Measurements from ENCODE around the gene PER3.

PER3 gene

DNA sequence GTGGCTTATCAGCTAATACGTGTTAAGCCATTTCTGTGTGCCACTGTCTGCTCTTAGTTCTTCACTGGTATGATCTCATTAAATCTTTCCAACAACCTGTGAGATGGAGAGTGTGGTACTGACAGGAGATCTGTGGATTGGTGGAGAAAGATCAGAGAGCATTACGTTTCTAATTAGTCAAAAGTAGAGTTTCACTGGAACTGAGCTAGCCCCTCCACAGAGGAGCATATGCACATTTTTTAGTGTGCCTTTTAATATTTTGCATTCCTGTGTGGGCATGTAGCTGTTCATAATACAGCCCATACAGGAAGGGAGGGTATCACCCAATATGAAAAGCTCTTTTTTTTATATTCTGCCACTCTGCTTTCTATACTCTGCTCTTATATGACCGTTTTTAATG lies 37.2 kb downstream of the PER3 start:
- Histone ChIP-seq H3K9ac (ENCODE audit: low read depth, low read length) (no peak overlapping the region), H3K4me1 (ENCODE audit: insufficient read depth, low read length) (no peaks in the 10 kb centered on the region), H2AFZ (ENCODE audit: low read depth, low read length) (no peak overlapping the region), H4K20me1 (ENCODE audit: insufficient read depth, low read length) (no peaks in the 10 kb centered on the region), H3K36me3 (ENCODE audit: insufficient read depth, low read length) (no peaks in the 10 kb centered on the region), H3K27me3 (ENCODE audit: insufficient read depth, low read length, poor library complexity) (no peaks in the 10 kb centered on the region), H3K4me2 (ENCODE audit: insufficient read depth, low read length) (no peak overlapping the region), H3K9me3 (ENCODE audit: insufficient read depth, low read length, severe bottlenecking) (no peaks in the 10 kb centered on the region), H3K4me3 (ENCODE audit: low read depth in 1 of 2, low read length in 2 of 2) (no peak overlapping the region), H3K79me2 (ENCODE audit: insufficient read depth, low read length) (no peaks in the 10 kb centered on the region), H3K27ac (ENCODE audit: low read length) (no peak overlapping the region)
- DNase-seq = no peak
- no peak for ATAC-seq (ENCODE audit: insufficient read depth, low read depth)
- no peak for TF ChIP-seq EZH2 (IDR thresholded peaks at IDR 0.05; ENCODE audit: borderline replicate concordance, low read depth, low read length, severe bottlenecking)
- TF ChIP-seq, protein P1, sequence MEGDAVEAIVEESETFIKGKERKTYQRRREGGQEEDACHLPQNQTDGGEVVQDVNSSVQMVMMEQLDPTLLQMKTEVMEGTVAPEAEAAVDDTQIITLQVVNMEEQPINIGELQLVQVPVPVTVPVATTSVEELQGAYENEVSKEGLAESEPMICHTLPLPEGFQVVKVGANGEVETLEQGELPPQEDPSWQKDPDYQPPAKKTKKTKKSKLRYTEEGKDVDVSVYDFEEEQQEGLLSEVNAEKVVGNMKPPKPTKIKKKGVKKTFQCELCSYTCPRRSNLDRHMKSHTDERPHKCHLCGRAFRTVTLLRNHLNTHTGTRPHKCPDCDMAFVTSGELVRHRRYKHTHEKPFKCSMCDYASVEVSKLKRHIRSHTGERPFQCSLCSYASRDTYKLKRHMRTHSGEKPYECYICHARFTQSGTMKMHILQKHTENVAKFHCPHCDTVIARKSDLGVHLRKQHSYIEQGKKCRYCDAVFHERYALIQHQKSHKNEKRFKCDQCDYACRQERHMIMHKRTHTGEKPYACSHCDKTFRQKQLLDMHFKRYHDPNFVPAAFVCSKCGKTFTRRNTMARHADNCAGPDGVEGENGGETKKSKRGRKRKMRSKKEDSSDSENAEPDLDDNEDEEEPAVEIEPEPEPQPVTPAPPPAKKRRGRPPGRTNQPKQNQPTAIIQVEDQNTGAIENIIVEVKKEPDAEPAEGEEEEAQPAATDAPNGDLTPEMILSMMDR (IDR thresholded peaks at IDR 0.05; ENCODE audit: borderline replicate concordance, extremely low read depth, low read length, poor library complexity, severe bottlenecking) = no peak

DNA sequence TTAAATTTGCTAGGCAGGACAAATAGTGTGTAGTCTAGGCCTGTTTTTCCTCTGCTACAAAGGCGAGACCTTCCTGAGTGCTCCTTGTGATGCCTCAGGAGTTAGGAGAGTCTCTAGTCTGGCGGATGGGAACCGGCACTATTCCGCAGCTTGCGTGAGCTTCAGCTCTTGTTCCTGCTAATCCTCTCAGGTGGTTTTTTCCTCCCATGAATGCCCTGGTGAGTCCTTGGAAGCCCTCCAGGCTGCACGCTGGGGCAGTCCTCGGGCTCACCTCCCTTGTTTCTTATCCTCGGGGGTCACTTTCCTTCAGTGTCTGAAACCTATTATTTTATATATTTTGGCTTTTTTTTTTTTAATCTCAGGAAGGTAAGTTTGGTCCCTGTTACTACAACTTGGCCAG lies 40.6 kb downstream of the PER3 start:
- ATAC-seq (ENCODE audit: insufficient read depth, low read depth) = no peak
- H3K27me3 ChIP-seq (ENCODE audit: insufficient read depth, low read length, poor library complexity) = no peaks in the 10 kb centered on the region
- H3K9me3 ChIP-seq (ENCODE audit: insufficient read depth, low read length, severe bottlenecking) = no peaks in the 10 kb centered on the region
- H3K4me3 ChIP-seq (ENCODE audit: low read depth in 1 of 2, low read length in 2 of 2) = no peak overlapping the region
- H2AFZ ChIP-seq (ENCODE audit: low read depth, low read length) = no peak overlapping the region
- H3K4me2 ChIP-seq (ENCODE audit: insufficient read depth, low read length) = no peak overlapping the region
- no peak overlapping the region for H3K27ac ChIP-seq (ENCODE audit: low read length)
- DNase-seq = no peak
- H3K79me2 ChIP-seq (ENCODE audit: insufficient read depth, low read length) = no peaks in the 10 kb centered on the region
- TF ChIP-seq, protein P1 (IDR thresholded peaks at IDR 0.05; ENCODE audit: borderline replicate concordance, extremely low read depth, low read length, poor library complexity, severe bottlenecking) = no peak
- no peak for TF ChIP-seq EZH2 (IDR thresholded peaks at IDR 0.05; ENCODE audit: borderline replicate concordance, low read depth, low read length, severe bottlenecking)
- H3K4me1 ChIP-seq (ENCODE audit: insufficient read depth, low read length) = no peaks in the 10 kb centered on the region
- no peaks in the 10 kb centered on the region for H4K20me1 ChIP-seq (ENCODE audit: insufficient read depth, low read length)
- no peak overlapping the region for H3K9ac ChIP-seq (ENCODE audit: low read depth, low read length)
- H3K36me3 ChIP-seq (ENCODE audit: insufficient read depth, low read length) = no peaks in the 10 kb centered on the region

DNA sequence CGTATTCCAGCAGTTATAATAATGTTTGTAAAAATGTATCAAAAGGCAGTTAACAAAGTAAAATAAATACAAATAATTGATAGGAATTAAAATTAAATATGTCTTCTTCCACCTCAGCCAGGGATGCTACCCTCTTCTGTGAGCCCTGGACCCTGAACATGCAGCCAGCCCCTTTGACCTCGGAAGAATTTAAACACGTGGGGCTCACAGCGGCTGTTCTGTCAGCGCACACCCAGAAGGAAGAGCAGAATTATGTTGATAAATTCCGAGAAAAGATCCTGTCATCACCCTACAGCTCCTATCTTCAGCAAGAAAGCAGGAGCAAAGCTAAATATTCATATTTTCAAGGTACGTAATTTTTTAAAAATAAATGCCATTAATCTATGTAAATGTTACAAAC lies 42.3 kb downstream of the PER3 start:
- H3K9ac ChIP-seq (ENCODE audit: low read depth, low read length) = no peak overlapping the region
- H2AFZ ChIP-seq (ENCODE audit: low read depth, low read length) = no peak overlapping the region
- H3K27me3 ChIP-seq (ENCODE audit: insufficient read depth, low read length, poor library complexity) = no peaks in the 10 kb centered on the region
- H3K79me2 ChIP-seq (ENCODE audit: insufficient read depth, low read length) = no peaks in the 10 kb centered on the region
- no peak overlapping the region for H3K4me3 ChIP-seq (ENCODE audit: low read depth in 1 of 2, low read length in 2 of 2)
- TF ChIP-seq, protein P1 (IDR thresholded peaks at IDR 0.05; ENCODE audit: borderline replicate concordance, extremely low read depth, low read length, poor library complexity, severe bottlenecking) = no peak
- no peak for TF ChIP-seq EZH2 (IDR thresholded peaks at IDR 0.05; ENCODE audit: borderline replicate concordance, low read depth, low read length, severe bottlenecking)
- no peak for ATAC-seq (ENCODE audit: insufficient read depth, low read depth)
- no peaks in the 10 kb centered on the region for H3K4me1 ChIP-seq (ENCODE audit: insufficient read depth, low read length)
- no peaks in the 10 kb centered on the region for H3K36me3 ChIP-seq (ENCODE audit: insufficient read depth, low read length)
- no peak overlapping the region for H3K27ac ChIP-seq (ENCODE audit: low read length)
- no peaks in the 10 kb centered on the region for H3K9me3 ChIP-seq (ENCODE audit: insufficient read depth, low read length, severe bottlenecking)
- H3K4me2 ChIP-seq (ENCODE audit: insufficient read depth, low read length) = no peak overlapping the region
- H4K20me1 ChIP-seq (ENCODE audit: insufficient read depth, low read length) = no peaks in the 10 kb centered on the region
- DNase-seq = no peak
